Bronchial epithelial cell (primary cell): ENCODE results near the gene CBFA2T3. TPM values are rescaled to one million over a fixed set of nuclear protein-coding genes. Genes with fewer than 3 reads are reported as not detected.

Experiments
- DNase-seq: peaks from one replicate; pipeline ENCODE4 v3.0.0-alpha.2; 2010; ENCODE audit warnings: low read depth
- FAIRE-seq: peaks from 2 replicates; lab custom pipeline; 2011; peaks lifted over from hg19 to GRCh38; lab: Jason Lieb, UNC
- H3K27me3 ChIP-seq: 2 replicates; pipeline ENCODE4 v1.5.1; 2011; ENCODE audit warnings: low read length; ENCODE audit not compliant: control insufficient read depth, insufficient read depth
- H3K36me3 ChIP-seq: 2 replicates; pipeline ENCODE4 v1.5.1; 2011; ENCODE audit warnings: low read length; ENCODE audit not compliant: control insufficient read depth, insufficient read depth
- H3K4me3 ChIP-seq: 2 replicates; pipeline ENCODE4 v1.5.1; 2011; ENCODE audit warnings: mild to moderate bottlenecking, low read depth, low read length, control low read depth
- total RNA-seq: library from RNA; depleted of rRNA; stranded (reverse); fragments of >200 nt; gene quantifications from 2 replicates; pipeline ENCODE4 v1.2.1, GENCODE V29; 2014
- TF ChIP-seq, protein P1 (sequence below): IDR thresholded peaks from 2 replicates; pipeline ENCODE4 v1.5.1; 2011; ENCODE audit warnings: mild to moderate bottlenecking, moderate library complexity, low read length, control low read depth, inconsistent platforms; ENCODE audit not compliant: insufficient read depth, severe bottlenecking

Gene CBFA2T3
- total RNA-seq, 1 donor from 2014 or later, result 0.26 TPM

DNA sequence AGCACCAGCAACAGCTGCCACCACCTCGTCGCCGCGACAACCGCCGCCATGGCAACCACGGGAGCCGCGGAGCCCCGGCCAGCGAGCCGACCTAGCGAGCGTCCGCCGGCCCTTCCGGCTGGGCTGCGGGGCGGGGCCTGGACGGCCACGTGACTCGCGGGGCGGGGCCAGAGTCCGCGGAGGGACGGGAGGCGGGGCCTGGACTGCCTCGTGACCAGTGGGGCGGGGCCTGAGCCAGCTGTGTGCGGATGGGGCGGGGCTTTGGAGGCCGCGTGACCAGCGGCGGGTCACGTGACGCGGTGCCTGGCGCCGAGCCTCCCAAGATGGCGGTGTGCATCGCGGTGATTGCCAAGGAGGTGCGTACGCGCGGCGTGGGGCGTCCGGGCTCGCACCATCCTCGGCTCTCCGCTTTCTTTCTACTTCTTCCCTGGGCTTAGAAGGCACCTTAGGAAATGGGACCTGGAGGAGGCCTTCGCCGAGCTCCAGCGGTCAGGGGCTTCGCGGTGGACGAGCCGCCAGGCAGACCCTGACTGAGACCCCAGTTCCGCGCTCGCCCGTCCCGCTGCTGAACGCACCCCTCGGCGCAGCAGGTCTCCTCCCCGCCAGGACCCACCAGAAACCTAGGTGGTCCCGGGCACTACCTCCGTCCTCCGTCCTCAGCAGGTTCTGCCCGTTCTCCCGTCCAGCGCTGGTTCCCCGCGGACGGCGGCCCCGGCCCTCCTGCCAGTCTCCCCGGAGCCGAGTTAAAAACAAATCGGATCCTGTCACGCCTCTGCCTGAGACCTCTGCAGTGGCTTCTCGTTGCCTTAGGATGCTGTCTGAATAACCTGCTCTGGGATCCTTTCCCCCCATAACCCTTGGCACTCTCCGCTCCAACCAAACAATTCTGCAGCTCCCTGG lies 119.9 kb downstream of the CBFA2T3 start, which contains the start of the genes GALNS and TRAPPC2L:
GALNS (minus strand) TSS at position 120 of the 900 bp plus-strand sequence; CDS start at position 50, 70 bp downstream.
TRAPPC2L (plus strand) TSS at position 300 of the 900 bp plus-strand sequence; CDS start at position 324, 24 bp downstream.
- Histone ChIP-seq H3K36me3 (peaks cover 17% of the 10 kb centered on the region), H3K27me3 (no peaks in the 10 kb centered on the region), H3K4me3 (peak within 1 kb of the TSS; percentile 99)
- TF ChIP-seq, protein P1, sequence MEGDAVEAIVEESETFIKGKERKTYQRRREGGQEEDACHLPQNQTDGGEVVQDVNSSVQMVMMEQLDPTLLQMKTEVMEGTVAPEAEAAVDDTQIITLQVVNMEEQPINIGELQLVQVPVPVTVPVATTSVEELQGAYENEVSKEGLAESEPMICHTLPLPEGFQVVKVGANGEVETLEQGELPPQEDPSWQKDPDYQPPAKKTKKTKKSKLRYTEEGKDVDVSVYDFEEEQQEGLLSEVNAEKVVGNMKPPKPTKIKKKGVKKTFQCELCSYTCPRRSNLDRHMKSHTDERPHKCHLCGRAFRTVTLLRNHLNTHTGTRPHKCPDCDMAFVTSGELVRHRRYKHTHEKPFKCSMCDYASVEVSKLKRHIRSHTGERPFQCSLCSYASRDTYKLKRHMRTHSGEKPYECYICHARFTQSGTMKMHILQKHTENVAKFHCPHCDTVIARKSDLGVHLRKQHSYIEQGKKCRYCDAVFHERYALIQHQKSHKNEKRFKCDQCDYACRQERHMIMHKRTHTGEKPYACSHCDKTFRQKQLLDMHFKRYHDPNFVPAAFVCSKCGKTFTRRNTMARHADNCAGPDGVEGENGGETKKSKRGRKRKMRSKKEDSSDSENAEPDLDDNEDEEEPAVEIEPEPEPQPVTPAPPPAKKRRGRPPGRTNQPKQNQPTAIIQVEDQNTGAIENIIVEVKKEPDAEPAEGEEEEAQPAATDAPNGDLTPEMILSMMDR, result no peak
- FAIRE-seq, result no peak
- DNase-seq, result peak; percentile 75

DNA sequence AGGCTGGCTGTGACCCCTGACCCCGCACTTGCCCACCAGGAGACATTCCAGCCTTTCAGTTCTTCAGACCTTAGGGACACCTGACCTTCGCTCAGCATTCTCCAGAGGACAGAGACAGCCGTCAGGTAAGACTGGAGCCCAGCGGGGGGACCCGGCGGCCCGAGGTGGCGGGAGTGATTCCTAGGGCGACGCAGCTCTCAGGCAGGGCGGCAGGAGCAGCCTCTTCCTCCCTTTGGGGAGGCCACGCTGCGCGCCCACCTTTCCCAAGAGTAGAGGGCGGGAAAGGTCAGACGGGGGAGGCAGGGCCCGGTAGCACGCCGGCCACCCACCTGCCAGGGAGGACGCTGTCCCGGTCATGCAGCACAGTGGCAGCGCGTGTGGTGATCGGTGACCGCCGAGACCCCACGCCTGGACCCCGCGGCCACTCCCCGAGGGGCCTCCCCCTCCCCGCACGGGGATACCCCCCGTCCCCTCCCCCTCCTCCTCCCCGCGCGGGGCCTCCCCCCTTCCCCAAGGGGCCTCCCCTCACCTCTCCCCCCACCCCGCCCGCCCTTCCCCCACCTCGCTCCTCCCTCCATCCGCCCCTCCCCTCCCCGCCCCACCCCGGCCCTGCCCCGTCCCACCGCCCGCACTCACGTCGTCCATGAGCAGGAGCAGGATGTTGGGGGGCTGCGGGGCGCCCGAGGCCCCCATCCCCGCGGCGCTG lies 120.7 kb downstream of the CBFA2T3 start:
- DNase-seq, result no peak
- no peak for FAIRE-seq
- Histone ChIP-seq H3K4me3 (peak overlapping the region; percentile 99), H3K27me3 (no peaks in the 10 kb centered on the region), H3K36me3 (peaks cover 15% of the 10 kb centered on the region)
- TF ChIP-seq, protein P1, result no peak

DNA sequence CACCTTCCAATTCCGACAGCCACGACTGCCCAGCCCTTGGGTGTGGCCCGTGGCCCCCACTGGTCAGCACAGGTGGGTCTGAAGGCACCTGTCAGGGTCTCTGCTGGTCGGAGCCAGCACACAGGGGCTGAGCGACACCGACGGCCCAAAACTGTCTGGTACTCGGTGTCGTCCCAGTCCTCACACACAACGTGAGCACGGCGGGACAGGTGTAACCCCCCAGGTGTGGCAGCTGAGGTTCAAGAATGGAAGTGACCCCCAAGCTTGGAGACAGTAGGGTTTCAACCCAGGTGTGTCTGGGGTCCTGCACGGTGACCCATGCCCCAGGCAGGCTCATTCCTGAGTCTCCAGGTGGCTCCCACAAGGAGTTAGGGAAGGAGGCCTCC lies 121.3 kb downstream of the CBFA2T3 start:
- Histone ChIP-seq H3K27me3 (no peaks in the 10 kb centered on the region), H3K4me3 (peak overlapping the region; percentile 99), H3K36me3 (peaks cover 12% of the 10 kb centered on the region)
- TF ChIP-seq, protein P1, result no peak
- FAIRE-seq (no peak), DNase-seq (no peak)

DNA sequence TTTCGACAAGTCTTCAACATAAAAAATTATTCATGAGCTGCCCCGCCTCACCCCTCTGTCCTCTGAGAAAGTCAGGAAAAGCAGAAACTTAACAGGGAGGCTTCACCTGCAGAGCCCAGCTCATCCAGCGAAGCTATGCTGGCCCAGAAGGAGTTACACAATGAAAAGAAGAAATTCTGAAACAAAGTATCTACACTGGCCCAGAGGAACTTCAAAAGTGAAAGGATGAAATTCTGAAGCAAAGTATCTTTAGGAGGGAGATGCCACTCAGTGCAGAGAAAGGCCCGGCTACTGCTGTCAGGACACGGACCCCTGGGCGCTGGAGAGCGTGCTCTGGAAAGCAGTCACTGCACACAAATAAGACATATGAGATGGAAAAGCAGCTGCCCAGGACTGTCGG lies 121.8 kb downstream of the CBFA2T3 start:
- peaks cover 11% of the 10 kb centered on the region for H3K36me3 ChIP-seq
- no peak for FAIRE-seq
- TF ChIP-seq, protein P1, result no peak

DNA sequence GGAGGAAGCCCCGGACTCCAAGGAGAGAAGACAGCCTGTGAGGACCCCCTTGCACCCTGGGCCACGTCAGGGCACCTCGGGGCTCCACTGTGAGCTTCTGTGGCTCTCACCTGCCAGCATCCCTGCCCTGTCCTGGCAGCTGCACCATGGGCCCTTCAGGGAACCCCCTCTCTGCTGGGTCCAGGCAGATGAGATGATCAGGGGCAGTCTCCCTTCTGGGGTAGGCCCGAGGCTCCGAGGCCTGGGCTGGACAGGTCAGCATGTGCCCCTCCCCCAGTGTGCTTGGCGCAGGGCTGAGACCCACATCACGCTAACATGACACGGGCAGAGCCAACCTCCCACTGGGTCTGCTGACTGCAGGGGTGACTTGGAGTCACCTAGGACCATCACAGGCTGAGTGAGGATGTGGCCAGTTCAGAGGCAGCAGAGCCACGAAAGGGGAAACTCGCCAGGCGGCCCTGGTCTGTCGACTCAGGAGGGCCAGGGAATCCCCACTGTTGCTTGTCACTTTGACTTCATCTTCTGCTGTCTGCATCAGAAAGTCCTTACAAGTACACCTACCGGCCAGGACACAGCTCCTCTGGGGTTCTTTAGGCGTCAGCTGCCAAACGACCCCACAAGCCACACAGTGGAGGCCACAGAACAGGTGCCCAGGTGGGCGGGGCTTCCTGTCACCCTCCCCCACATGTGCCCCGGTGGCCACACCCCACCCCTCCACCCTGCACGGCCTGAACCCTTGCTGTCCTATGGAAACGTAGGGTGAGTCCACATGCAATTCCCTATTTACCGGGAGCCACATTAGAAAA lies 122.5 kb downstream of the CBFA2T3 start:
- no peak for FAIRE-seq
- TF ChIP-seq, protein P1, result no peak

More for the DNA sequence above, 121.8 kb downstream of the CBFA2T3 start:
- Histone ChIP-seq H3K4me3 (no peak overlapping the region), H3K27me3 (no peaks in the 10 kb centered on the region)
- DNase-seq, result no peak

More for the DNA sequence above, 122.5 kb downstream of the CBFA2T3 start:
- no peak for DNase-seq
- no peaks in the 10 kb centered on the region for H3K27me3 ChIP-seq
- H3K4me3 ChIP-seq, result no peak overlapping the region
- peaks cover 13% of the 10 kb centered on the region for H3K36me3 ChIP-seq
